ENCODE data around the gene LARGE2. TPM values are rescaled to one million over a fixed set of nuclear protein-coding genes. Genes with fewer than 3 reads are reported as not detected.

The LARGE2 gene
- total RNA-seq, 2 experiments from 2014 or later: 2.7 to 3.5 TPM

DNA sequence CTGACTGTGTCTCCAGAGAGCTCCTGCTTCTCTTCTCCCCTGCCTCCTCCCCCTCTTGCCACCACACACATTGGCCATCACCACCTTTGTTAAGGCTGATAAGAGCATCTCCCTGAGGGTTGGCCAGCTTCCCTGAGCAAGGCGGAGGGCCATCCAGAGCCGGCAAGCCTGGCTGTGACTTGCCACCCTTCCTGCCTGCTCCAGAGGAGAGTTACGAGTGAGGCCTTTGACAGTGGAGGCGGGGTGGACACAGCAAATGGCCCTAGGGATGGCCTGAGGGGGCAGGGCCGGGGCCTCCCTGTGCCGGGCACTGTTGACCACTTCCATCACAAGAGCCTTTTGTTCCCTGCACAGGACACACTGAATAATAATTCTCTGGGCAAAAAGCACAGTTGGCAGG is 20.8 kb upstream of the LARGE2 start:
- H3K36me3 Mint-ChIP-seq (ENCODE audit: low read depth): no peaks in the 10 kb centered on the region
- ATAC-seq (ENCODE audit: poor library complexity): no peak
- peak overlapping the region; percentile 42 for H3K4me3 Mint-ChIP-seq
- H3K4me3 ChIP-seq (ENCODE audit: low read length): no peak overlapping the region
- H3K27ac Mint-ChIP-seq: no peak overlapping the region
- peaks cover 0 to 7% of the 10 kb centered on the region in 2 experiments for H3K9me3 ChIP-seq (ENCODE audit: control insufficient read depth in 1 of 2, insufficient read depth in 1 of 2, low read length in 2 of 2)
- peaks cover 30% of the 10 kb centered on the region for H3K4me1 ChIP-seq (ENCODE audit: insufficient read depth, low read length)
- H3K4me1 Mint-ChIP-seq (ENCODE audit: low read depth): peaks cover 18% of the 10 kb centered on the region
- intact Hi-C loops (cut with DNase I, micrococcal nuclease): loop anchor here in 1 of 2 experiments (2.0 kb wide), 1 partner anchor 15 kb away; the partner anchor contains the start of gene PEX16
- ChIA-PET CTCF (no interaction called here), POLR2A (no interaction called here)
- H3K36me3 ChIP-seq (ENCODE audit: insufficient read depth, low read length): no peaks in the 10 kb centered on the region
- no peaks in the 10 kb centered on the region for H3K9me3 Mint-ChIP-seq
- DNase-seq: no peak
- H3K27me3 ChIP-seq (ENCODE audit: control insufficient read depth in 1 of 2, insufficient read depth in 2 of 2, low read length in 2 of 2): peaks cover 31 to 37% of the 10 kb centered on the region in 2 experiments
- H3K27ac ChIP-seq (ENCODE audit: low read depth in 1 of 2, low read length in 2 of 2): no peak overlapping the region
- peaks cover 39% of the 10 kb centered on the region for H3K27me3 Mint-ChIP-seq
- TF ChIP-seq, protein P1, sequence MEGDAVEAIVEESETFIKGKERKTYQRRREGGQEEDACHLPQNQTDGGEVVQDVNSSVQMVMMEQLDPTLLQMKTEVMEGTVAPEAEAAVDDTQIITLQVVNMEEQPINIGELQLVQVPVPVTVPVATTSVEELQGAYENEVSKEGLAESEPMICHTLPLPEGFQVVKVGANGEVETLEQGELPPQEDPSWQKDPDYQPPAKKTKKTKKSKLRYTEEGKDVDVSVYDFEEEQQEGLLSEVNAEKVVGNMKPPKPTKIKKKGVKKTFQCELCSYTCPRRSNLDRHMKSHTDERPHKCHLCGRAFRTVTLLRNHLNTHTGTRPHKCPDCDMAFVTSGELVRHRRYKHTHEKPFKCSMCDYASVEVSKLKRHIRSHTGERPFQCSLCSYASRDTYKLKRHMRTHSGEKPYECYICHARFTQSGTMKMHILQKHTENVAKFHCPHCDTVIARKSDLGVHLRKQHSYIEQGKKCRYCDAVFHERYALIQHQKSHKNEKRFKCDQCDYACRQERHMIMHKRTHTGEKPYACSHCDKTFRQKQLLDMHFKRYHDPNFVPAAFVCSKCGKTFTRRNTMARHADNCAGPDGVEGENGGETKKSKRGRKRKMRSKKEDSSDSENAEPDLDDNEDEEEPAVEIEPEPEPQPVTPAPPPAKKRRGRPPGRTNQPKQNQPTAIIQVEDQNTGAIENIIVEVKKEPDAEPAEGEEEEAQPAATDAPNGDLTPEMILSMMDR (IDR thresholded peaks at IDR 0.05): no peak

DNA sequence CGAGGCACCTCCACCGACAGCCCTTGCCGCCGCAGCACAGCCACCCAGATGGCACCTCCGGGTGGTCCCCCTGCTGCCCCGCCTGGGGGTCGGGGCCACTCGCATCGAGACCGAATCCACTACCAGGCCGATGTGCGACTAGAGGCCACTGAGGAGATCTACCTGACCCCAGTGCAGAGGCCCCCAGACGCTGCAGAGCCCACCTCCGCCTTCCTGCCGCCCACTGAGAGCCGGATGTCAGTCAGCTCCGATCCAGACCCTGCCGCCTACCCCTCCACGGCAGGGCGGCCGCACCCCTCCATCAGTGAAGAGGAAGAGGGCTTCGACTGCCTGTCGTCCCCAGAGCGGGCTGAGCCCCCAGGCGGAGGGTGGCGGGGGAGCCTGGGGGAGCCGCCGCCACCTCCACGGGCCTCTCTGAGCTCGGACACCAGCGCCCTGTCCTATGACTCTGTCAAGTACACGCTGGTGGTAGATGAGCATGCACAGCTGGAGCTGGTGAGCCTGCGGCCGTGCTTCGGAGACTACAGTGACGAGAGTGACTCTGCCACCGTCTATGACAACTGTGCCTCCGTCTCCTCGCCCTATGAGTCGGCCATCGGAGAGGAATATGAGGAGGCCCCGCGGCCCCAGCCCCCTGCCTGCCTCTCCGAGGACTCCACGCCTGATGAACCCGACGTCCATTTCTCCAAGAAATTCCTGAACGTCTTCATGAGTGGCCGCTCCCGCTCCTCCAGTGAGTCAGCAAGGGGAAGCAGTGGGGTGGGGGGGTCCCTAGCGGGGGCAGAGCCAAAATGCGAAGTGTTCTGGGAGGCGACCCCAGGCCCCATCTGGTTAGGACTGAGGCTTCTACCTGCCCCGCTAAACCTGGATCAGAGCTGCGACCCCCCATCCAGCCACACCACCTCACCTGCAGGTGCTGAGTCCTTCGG is 19.7 kb upstream of the LARGE2 start:
- Histone ChIP-seq H3K4me3 (ENCODE audit: low read length) (no peak overlapping the region), H3K9me3 (ENCODE audit: control insufficient read depth in 1 of 2, insufficient read depth in 1 of 2, low read length in 2 of 2) (peaks cover 0 to 6% of the 10 kb centered on the region in 2 experiments), H3K36me3 (ENCODE audit: insufficient read depth, low read length) (no peaks in the 10 kb centered on the region), H3K27ac (ENCODE audit: low read depth in 1 of 2, low read length in 2 of 2) (no peak overlapping the region), H3K4me1 (ENCODE audit: insufficient read depth, low read length) (peaks cover 30% of the 10 kb centered on the region), H3K27me3 (ENCODE audit: control insufficient read depth in 1 of 2, insufficient read depth in 2 of 2, low read length in 2 of 2) (peaks cover 23 to 27% of the 10 kb centered on the region in 2 experiments)
- Mint-ChIP-seq H3K27ac (no peak overlapping the region), H3K36me3 (ENCODE audit: low read depth) (no peaks in the 10 kb centered on the region), H3K4me3 (no peak overlapping the region), H3K9me3 (no peaks in the 10 kb centered on the region), H3K4me1 (ENCODE audit: low read depth) (peaks cover 18% of the 10 kb centered on the region), H3K27me3 (peaks cover 29% of the 10 kb centered on the region)
- CTCF ChIA-PET: no interaction called here
- intact Hi-C loops (cut with DNase I, micrococcal nuclease): no loop called here
- TF ChIP-seq, protein P1 (IDR thresholded peaks at IDR 0.05): no peak
- ATAC-seq (ENCODE audit: poor library complexity): no peak
- DNase-seq: no peak
- POLR2A ChIA-PET: no interaction called here

DNA sequence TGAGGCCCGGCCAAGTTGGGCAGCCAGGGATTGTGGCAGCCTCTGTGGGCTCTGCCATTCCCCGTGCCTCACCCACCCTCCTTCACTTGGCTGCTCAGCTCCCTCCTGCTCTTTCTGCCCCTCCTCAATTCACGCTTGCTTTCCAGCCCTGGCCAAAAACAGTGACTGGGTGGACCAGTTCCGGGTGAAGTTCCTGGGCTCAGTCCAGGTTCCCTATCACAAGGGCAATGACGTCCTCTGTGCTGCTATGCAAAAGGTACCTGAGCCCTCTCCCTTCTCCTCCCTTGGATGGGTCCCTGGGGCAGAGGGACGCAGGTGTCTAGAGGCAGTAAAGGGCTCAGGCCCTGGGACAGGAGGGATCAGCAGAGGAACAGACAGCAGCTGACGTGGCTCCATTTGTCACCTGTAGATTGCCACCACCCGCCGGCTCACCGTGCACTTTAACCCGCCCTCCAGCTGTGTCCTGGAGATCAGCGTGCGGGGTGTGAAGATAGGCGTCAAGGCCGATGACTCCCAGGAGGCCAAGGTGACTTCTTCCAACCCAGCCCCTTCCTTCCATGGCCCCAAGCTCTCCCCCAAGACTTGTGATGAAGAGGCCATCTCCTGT is 18.0 kb upstream of the LARGE2 start:
- DNase-seq (no peak), ATAC-seq (ENCODE audit: poor library complexity) (no peak)
- H3K9me3 ChIP-seq (ENCODE audit: control insufficient read depth in 1 of 2, insufficient read depth in 1 of 2, low read length in 2 of 2): peaks cover 0 to 6% of the 10 kb centered on the region in 2 experiments
- no peak overlapping the region for H3K27ac ChIP-seq (ENCODE audit: low read depth in 1 of 2, low read length in 2 of 2)
- no peak overlapping the region for H3K27ac Mint-ChIP-seq
- CTCF ChIA-PET: no interaction called here
- H3K36me3 Mint-ChIP-seq (ENCODE audit: low read depth): no peaks in the 10 kb centered on the region
- peaks cover 9% of the 10 kb centered on the region for H3K4me1 Mint-ChIP-seq (ENCODE audit: low read depth)
- H3K4me3 ChIP-seq (ENCODE audit: low read length): no peak overlapping the region
- peaks cover 6 to 10% of the 10 kb centered on the region in 2 experiments for H3K27me3 ChIP-seq (ENCODE audit: control insufficient read depth in 1 of 2, insufficient read depth in 2 of 2, low read length in 2 of 2)
- peaks cover 7% of the 10 kb centered on the region for H3K36me3 ChIP-seq (ENCODE audit: insufficient read depth, low read length)
- no peaks in the 10 kb centered on the region for H3K9me3 Mint-ChIP-seq
- intact Hi-C loops (cut with DNase I, micrococcal nuclease): no loop called here
- POLR2A ChIA-PET: no interaction called here
- H3K4me3 Mint-ChIP-seq: no peak overlapping the region
- peaks cover 24% of the 10 kb centered on the region for H3K4me1 ChIP-seq (ENCODE audit: insufficient read depth, low read length)
- TF ChIP-seq, protein P1 (IDR thresholded peaks at IDR 0.05): no peak
- H3K27me3 Mint-ChIP-seq: peaks cover 12% of the 10 kb centered on the region

Data from CD4-positive, alpha-beta T cell (primary cell).